ENCODE results near the gene CNTFR. TPM values are rescaled to one million over a fixed set of nuclear protein-coding genes. Genes with fewer than 3 reads are reported as not detected.

The CNTFR gene
- total and polyA plus RNA-seq, 2 of the 8 experiments (the other 6 are each of a cell fraction or from before 2014, with no cell fraction given) = 1.2 to 4.2 TPM

DNA sequence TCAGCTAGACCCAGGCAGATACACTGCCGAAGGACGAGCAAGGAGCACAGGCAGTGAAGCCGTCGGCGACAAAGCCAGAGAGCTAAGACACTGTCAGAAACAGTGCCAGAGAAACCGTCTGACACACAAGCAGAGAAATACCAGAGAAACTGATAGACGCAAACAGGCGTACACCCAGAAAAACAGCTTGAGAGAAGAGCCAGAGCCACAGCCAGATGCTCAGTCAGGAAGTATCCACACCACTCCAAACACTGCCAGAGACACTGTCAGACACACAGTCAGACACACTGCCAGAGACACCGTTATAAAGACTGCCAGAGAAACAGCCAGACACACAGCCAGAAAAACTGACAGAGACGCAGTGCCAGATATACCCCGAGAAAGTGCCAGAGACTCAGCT, 19.1 kb downstream of the CNTFR start (continued):
- TF ChIP-seq CHD2 (IDR thresholded peaks at IDR 0.05; ENCODE audit: low read length) = no peak

All from H1 (cell line).